Measurements from ENCODE around the gene LILRA1.
"Not testable (repeated sequence)": the region's sequence is repeated elsewhere in the genome, so short reads cannot be mapped to it uniquely, and the experiment has no call there.

Gene LILRA1

GRCh38 chr19:54554896-54555295 is 38.5 kb upstream of the LILRA1 start:
- TF ChIP-seq CTCF (IDR thresholded peaks at IDR 0.05; ENCODE audit: low read depth, low read length) = no peak
- in situ Hi-C loops (cut with HindIII; ENCODE audit: low sequenced_read_pairs) = no loop called here

GRCh38 chr19:54556194-54556593 is 37.2 kb upstream of the LILRA1 start:
- H3K4me3 ChIP-seq (ENCODE audit: low read depth, low read length) = no peak overlapping the region
- in situ Hi-C loops (cut with HindIII; ENCODE audit: low sequenced_read_pairs) = no loop called here
- TF ChIP-seq CTCF (IDR thresholded peaks at IDR 0.05; ENCODE audit: low read depth, low read length) = no peak
- DNase-seq (ENCODE audit: low read depth, low spot score) = no peak

More at GRCh38 chr19:54554896-54555295, 38.5 kb upstream of the LILRA1 start:
- H3K4me3 ChIP-seq (ENCODE audit: low read depth, low read length) = no peak overlapping the region
- DNase-seq (ENCODE audit: low read depth, low spot score) = no peak

- DNase-seq (ENCODE audit: low read depth, low spot score) = no peak
- in situ Hi-C loops (cut with HindIII; ENCODE audit: low sequenced_read_pairs) = no loop called here
- TF ChIP-seq CTCF (IDR thresholded peaks at IDR 0.05; ENCODE audit: low read depth, low read length) = no peak
- H3K4me3 ChIP-seq (ENCODE audit: low read depth, low read length) = no peak overlapping the region
Observed at GRCh38 chr19:54558339-54558738, 35.1 kb upstream of the LILRA1 start.

- no peak for TF ChIP-seq CTCF (IDR thresholded peaks at IDR 0.05; ENCODE audit: low read depth, low read length)
- H3K4me3 ChIP-seq (ENCODE audit: low read depth, low read length) = no peak overlapping the region
- no peak for DNase-seq (ENCODE audit: low read depth, low spot score)
- in situ Hi-C loops (cut with HindIII; ENCODE audit: low sequenced_read_pairs) = no loop called here
Observed at GRCh38 chr19:54560881-54561385, 32.5 kb upstream of the LILRA1 start.

- DNase-seq (ENCODE audit: low read depth, low spot score) = no peak
- TF ChIP-seq CTCF (IDR thresholded peaks at IDR 0.05; ENCODE audit: low read depth, low read length) = no peak
- in situ Hi-C loops (cut with HindIII; ENCODE audit: low sequenced_read_pairs) = no loop called here
- H3K4me3 ChIP-seq (ENCODE audit: low read depth, low read length) = no peak overlapping the region
Observed at GRCh38 chr19:54561840-54562239, 31.6 kb upstream of the LILRA1 start.

- DNase-seq (ENCODE audit: low read depth, low spot score); in situ Hi-C loops (cut with HindIII; ENCODE audit: low sequenced_read_pairs); H3K4me3 ChIP-seq (ENCODE audit: low read depth, low read length): not testable (repeated sequence)
Observed at GRCh38 chr19:54563206-54563605, 30.2 kb upstream of the LILRA1 start.

- TF ChIP-seq CTCF (IDR thresholded peaks at IDR 0.05; ENCODE audit: low read depth, low read length) = no peak
- H3K4me3 ChIP-seq (ENCODE audit: low read depth, low read length) = no peak overlapping the region
- in situ Hi-C loops (cut with HindIII; ENCODE audit: low sequenced_read_pairs) = no loop called here
Observed at GRCh38 chr19:54570316-54570715, 23.1 kb upstream of the LILRA1 start.

GRCh38 chr19:54571715-54572615 is 21.5 kb upstream of the LILRA1 start:
- H3K4me3 ChIP-seq (ENCODE audit: low read depth, low read length); DNase-seq (ENCODE audit: low read depth, low spot score); in situ Hi-C loops (cut with HindIII; ENCODE audit: low sequenced_read_pairs): not testable (repeated sequence)

More at GRCh38 chr19:54570316-54570715, 23.1 kb upstream of the LILRA1 start:
- DNase-seq (ENCODE audit: low read depth, low spot score) = no peak
